ENCODE data around the gene DDHD1.

DDHD1 gene

GRCh38 chr14:52995998-52996397 is 157.1 kb downstream of the DDHD1 start:
- DNase-seq (ENCODE audit: low spot score) = no peak

- DNase-seq (ENCODE audit: low spot score) = no peak
Observed at GRCh38 chr14:52992236-52992870, 160.8 kb downstream of the DDHD1 start.

- DNase-seq (ENCODE audit: low spot score) = no peak
Observed at GRCh38 chr14:52988139-52988538, 165.0 kb downstream of the DDHD1 start.

GRCh38 chr14:52987514-52987913 is 165.6 kb downstream of the DDHD1 start:
- DNase-seq (ENCODE audit: low spot score) = no peak

GRCh38 chr14:52987042-52987441 is 166.1 kb downstream of the DDHD1 start:
- DNase-seq (ENCODE audit: low spot score) = no peak

Data from AG08395 (cell line).